ENCODE measurements around the gene KCNC1. TPM values are rescaled to one million over a fixed set of nuclear protein-coding genes. Genes with fewer than 3 reads are reported as not detected.

Gene KCNC1
- total and polyA plus RNA-seq, 2 of the 13 experiments (the other 11 are each of a cell fraction or from before 2014, with no cell fraction given) = 0.01 to 0.04 TPM

GRCh38 chr11:17786824-17787525 lies 52.4 kb downstream of the KCNC1 start:
- TF ChIP-seq SRSF4 (IDR thresholded peaks at IDR 0.05; ENCODE audit: low read depth, low read length, poor library complexity, severe bottlenecking) = no peak
- TF ChIP-seq SP1 (IDR thresholded peaks at IDR 0.05) = no peak
- TF ChIP-seq SP1 (CRISPR knock-in tag; IDR thresholded peaks at IDR 0.05) = no peak
- TF ChIP-seq NR2F1 (CRISPR knock-in tag; IDR thresholded peaks at IDR 0.05) = no peak
- no peak for TF ChIP-seq ZNF326 (CRISPR knock-in tag; IDR thresholded peaks at IDR 0.05; ENCODE audit: borderline replicate concordance)
- no peak for TF ChIP-seq BORCS8-MEF2B (CRISPR knock-in tag; IDR thresholded peaks at IDR 0.05)
- no peaks in the 10 kb centered on the region for H3K9me3 ChIP-seq (ENCODE audit: low read length)
- H3K4me3 ChIP-seq (replicated peaks in 1 of 3; ENCODE audit: insufficient read depth in 1 of 3, low read depth in 2 of 3, low read length in 3 of 3) = no peak overlapping the region
- intact Hi-C loops (cut with micrococcal nuclease; ENCODE audit: unreplicated experiment) (no loop called here), in situ Hi-C loops (cut with HindIII; ENCODE audit: extremely low pct_ligation_motif_present, low pct_unique_long_range_greater_than_20kb) (no loop called here)
- no peaks in the 10 kb centered on the region; a peak in 1 of 5 replicates for H3K27me3 ChIP-seq (ENCODE audit: control insufficient read depth in 1 of 2, insufficient read depth in 2 of 2, low read length in 2 of 2)
- WGBS (ENCODE audit: low lambda C conversion rate) = 94% methylated on average over 13 of the region's 14 CpGs
- H3K4me2 ChIP-seq (ENCODE audit: low read depth, low read length) = no peak overlapping the region
- H3K4me1 ChIP-seq (ENCODE audit: insufficient read depth, low read length) = no peaks in the 10 kb centered on the region
- H3K9ac ChIP-seq (ENCODE audit: insufficient read depth, low read depth, low read length) = no peak overlapping the region
- ChIA-PET CTCF (ENCODE audit: low intra/inter-chr PET ratio, low total read pairs) (no interaction called here), POLR2A (no interaction called here)
- no TSS peak for BruUV-seq (replicated peaks)
- H3K27ac ChIP-seq (ENCODE audit: extremely low read length, insufficient read depth, low read length) = no peak overlapping the region
- peaks cover 1 to 11% of the 10 kb centered on the region in 2 experiments; a peak in 2 of 5 replicates for H3K36me3 ChIP-seq (replicated peaks in 1 of 2; ENCODE audit: control insufficient read depth in 1 of 2, insufficient read depth in 2 of 2, low read length in 2 of 2)
- H2AFZ ChIP-seq (ENCODE audit: low read length) = no peak overlapping the region
- no peaks in the 10 kb centered on the region for H3K79me2 ChIP-seq (ENCODE audit: insufficient read depth, low read length)
- ATAC-seq (no peak), DNase-seq (ENCODE audit: low spot score) (no peak), FAIRE-seq (no peak)
- no peaks in the 10 kb centered on the region for H4K20me1 ChIP-seq (ENCODE audit: insufficient read depth, low read length)

GRCh38 chr11:17788084-17788483 lies 53.5 kb downstream of the KCNC1 start:
- BruUV-seq (replicated peaks) = no TSS peak
- no peaks in the 10 kb centered on the region for H3K4me1 ChIP-seq (ENCODE audit: insufficient read depth, low read length)
- H3K79me2 ChIP-seq (ENCODE audit: insufficient read depth, low read length) = no peaks in the 10 kb centered on the region
- TF ChIP-seq PLRG1 (conservative IDR thresholded peaks at IDR 0.05) (no peak), NFYC (CRISPR knock-in tag; IDR thresholded peaks at IDR 0.05) (no peak), ZNF24 (IDR thresholded peaks at IDR 0.05) (no peak), FOXO1 (CRISPR knock-in tag; IDR thresholded peaks at IDR 0.05) (no peak), SUZ12 (IDR thresholded peaks at IDR 0.05; ENCODE audit: low read depth, low read length) (no peak)
- no peak for DNase-seq (ENCODE audit: low spot score)
- no peak overlapping the region for H3K27ac ChIP-seq (ENCODE audit: extremely low read length, insufficient read depth, low read length)
- peaks cover 1 to 11% of the 10 kb centered on the region in 2 experiments; a peak in 3 of 5 replicates for H3K36me3 ChIP-seq (replicated peaks in 1 of 2; ENCODE audit: control insufficient read depth in 1 of 2, insufficient read depth in 2 of 2, low read length in 2 of 2)
- no peak for ATAC-seq
- ChIA-PET CTCF (ENCODE audit: low intra/inter-chr PET ratio, low total read pairs) (no interaction called here), POLR2A (no interaction called here)
- no peak overlapping the region for H3K9ac ChIP-seq (ENCODE audit: insufficient read depth, low read depth, low read length)
- intact Hi-C loops (cut with micrococcal nuclease; ENCODE audit: unreplicated experiment) (no loop called here), in situ Hi-C loops (cut with HindIII; ENCODE audit: extremely low pct_ligation_motif_present, low pct_unique_long_range_greater_than_20kb) (no loop called here)
- H3K4me2 ChIP-seq (ENCODE audit: low read depth, low read length) = no peak overlapping the region
- H3K4me3 ChIP-seq (replicated peaks in 1 of 3; ENCODE audit: insufficient read depth in 1 of 3, low read depth in 2 of 3, low read length in 3 of 3) = no peak overlapping the region
- H4K20me1 ChIP-seq (ENCODE audit: insufficient read depth, low read length) = no peaks in the 10 kb centered on the region
- FAIRE-seq = no peak
- 89% methylated on average over 5 of the region's 5 CpGs for WGBS (ENCODE audit: low lambda C conversion rate)
- H3K9me3 ChIP-seq (ENCODE audit: low read length) = no peaks in the 10 kb centered on the region
- H2AFZ ChIP-seq (ENCODE audit: low read length) = no peak overlapping the region
- no peaks in the 10 kb centered on the region; a peak in 1 of 5 replicates for H3K27me3 ChIP-seq (ENCODE audit: control insufficient read depth in 1 of 2, insufficient read depth in 2 of 2, low read length in 2 of 2)

All from HepG2 (cell line).